ENCODE data around the gene ATG10. TPM values are rescaled to one million over a fixed set of nuclear protein-coding genes. Genes with fewer than 3 reads are reported as not detected.
"Not testable (repeated sequence)": the region's sequence is repeated elsewhere in the genome, so short reads cannot be mapped to it uniquely, and the experiment has no call there.

Gene ATG10
- total RNA-seq, 1 donor from 2014 or later: 4.3 TPM

DNA sequence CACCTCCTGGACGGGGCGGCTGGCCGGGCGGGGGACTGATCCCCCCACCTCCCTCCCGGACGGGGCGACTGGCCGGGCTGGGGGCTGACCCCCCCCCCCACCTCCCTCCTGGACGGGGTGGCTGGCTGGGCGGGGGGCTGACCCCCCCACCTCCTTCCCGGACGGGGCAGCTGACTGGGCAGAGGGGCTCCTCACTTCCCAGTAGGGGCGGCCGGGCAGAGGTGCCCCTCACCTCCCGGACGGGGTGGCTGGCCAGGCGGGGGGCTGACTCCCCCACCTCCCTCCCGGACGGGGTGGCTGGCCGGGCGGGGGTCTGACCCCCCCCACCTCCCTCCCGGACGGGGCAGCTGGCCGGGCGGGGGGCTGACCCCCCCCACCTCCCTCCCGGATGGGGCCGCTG is 11.3 kb downstream of the ATG10 start:
- not testable (repeated sequence) for H3K27me3 Mint-ChIP-seq (ENCODE audit: low read depth, unreplicated experiment); H3K27me3 ChIP-seq (ENCODE audit: insufficient read depth, low read length); H3K9me3 Mint-ChIP-seq (ENCODE audit: unreplicated experiment); H4K20me1 ChIP-seq (ENCODE audit: insufficient read depth, low read length); H3K27ac Mint-ChIP-seq (ENCODE audit: unreplicated experiment); H3K4me1 ChIP-seq (ENCODE audit: insufficient read depth, low read length); H3K27ac ChIP-seq (ENCODE audit: low read depth, low read length); H3K4me3 ChIP-seq (ENCODE audit: insufficient read depth, low read depth, low read length); H3K4me1 Mint-ChIP-seq (ENCODE audit: low read depth, unreplicated experiment); H3K36me3 ChIP-seq (ENCODE audit: insufficient read depth, low read length); FAIRE-seq; DNase-seq (ENCODE audit: low read depth); H3K4me2 ChIP-seq (ENCODE audit: low read length); H3K9me3 ChIP-seq (ENCODE audit: insufficient read depth, low read depth, low read length); H2AFZ ChIP-seq (ENCODE audit: low read depth, low read length); H3K79me2 ChIP-seq (ENCODE audit: insufficient read depth, low read length); H3K4me3 Mint-ChIP-seq (ENCODE audit: unreplicated experiment); H3K9ac ChIP-seq (ENCODE audit: low read length); H3K36me3 Mint-ChIP-seq (ENCODE audit: low read depth, unreplicated experiment)

DNA sequence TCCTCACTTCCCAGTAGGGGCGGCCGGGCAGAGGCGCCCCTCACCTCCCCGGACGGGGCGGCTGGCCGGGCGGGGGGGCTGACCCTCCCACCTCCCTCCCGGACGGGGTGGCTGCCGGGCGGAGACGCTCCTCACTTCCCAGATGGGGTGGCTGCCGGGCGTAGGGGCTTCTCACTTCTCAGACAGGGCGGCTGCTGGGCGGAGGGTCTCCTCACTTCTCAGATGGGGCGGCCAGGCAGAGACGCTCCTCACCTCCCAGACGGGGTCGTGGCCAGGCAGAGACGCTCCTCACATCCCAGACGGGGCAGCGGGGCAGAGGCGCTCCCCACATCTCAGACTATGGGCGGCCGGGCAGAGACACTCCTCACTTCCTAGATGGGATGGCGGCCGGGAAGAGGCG is 11.7 kb downstream of the ATG10 start:
- not testable (repeated sequence) for H4K20me1 ChIP-seq (ENCODE audit: insufficient read depth, low read length); FAIRE-seq; H3K27me3 Mint-ChIP-seq (ENCODE audit: low read depth, unreplicated experiment); H3K9me3 Mint-ChIP-seq (ENCODE audit: unreplicated experiment); H3K4me1 Mint-ChIP-seq (ENCODE audit: low read depth, unreplicated experiment); DNase-seq (ENCODE audit: low read depth); H3K4me3 Mint-ChIP-seq (ENCODE audit: unreplicated experiment); H3K36me3 Mint-ChIP-seq (ENCODE audit: low read depth, unreplicated experiment); H3K4me1 ChIP-seq (ENCODE audit: insufficient read depth, low read length); H3K4me3 ChIP-seq (ENCODE audit: insufficient read depth, low read depth, low read length); H2AFZ ChIP-seq (ENCODE audit: low read depth, low read length); H3K9ac ChIP-seq (ENCODE audit: low read length); H3K4me2 ChIP-seq (ENCODE audit: low read length); H3K27me3 ChIP-seq (ENCODE audit: insufficient read depth, low read length); H3K36me3 ChIP-seq (ENCODE audit: insufficient read depth, low read length); H3K27ac ChIP-seq (ENCODE audit: low read depth, low read length); H3K9me3 ChIP-seq (ENCODE audit: insufficient read depth, low read depth, low read length); H3K79me2 ChIP-seq (ENCODE audit: insufficient read depth, low read length); H3K27ac Mint-ChIP-seq (ENCODE audit: unreplicated experiment)

DNA sequence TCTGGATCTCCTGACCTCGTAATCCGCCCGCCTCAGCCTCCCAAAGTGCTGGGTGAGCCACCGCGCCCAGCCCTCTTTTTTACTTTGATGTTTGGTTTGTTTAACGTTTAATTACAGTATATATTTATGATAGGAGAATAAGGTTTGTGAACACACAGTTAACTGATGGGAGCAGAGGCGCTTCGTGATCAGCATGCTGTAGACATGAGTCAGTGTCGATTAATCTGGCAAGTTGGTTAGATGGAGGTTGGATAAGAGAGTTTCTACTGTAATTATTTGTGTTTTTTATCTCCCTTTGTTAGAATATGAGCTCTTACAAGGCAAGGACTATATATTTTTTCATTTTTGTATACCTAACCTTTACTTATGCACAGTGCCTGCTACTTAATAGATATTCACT is 14.3 kb downstream of the ATG10 start:
- Histone ChIP-seq H3K79me2 (ENCODE audit: insufficient read depth, low read length) (no peaks in the 10 kb centered on the region), H3K9ac (ENCODE audit: low read length) (no peak overlapping the region), H3K4me2 (ENCODE audit: low read length) (no peak overlapping the region), H3K9me3 (ENCODE audit: insufficient read depth, low read depth, low read length) (no peaks in the 10 kb centered on the region), H3K27ac (ENCODE audit: low read depth, low read length) (no peak overlapping the region), H4K20me1 (ENCODE audit: insufficient read depth, low read length) (no peaks in the 10 kb centered on the region), H3K4me3 (ENCODE audit: insufficient read depth, low read depth, low read length) (no peak overlapping the region), H2AFZ (ENCODE audit: low read depth, low read length) (no peak overlapping the region), H3K4me1 (ENCODE audit: insufficient read depth, low read length) (no peaks in the 10 kb centered on the region), H3K36me3 (ENCODE audit: insufficient read depth, low read length) (peaks cover 2% of the 10 kb centered on the region), H3K27me3 (ENCODE audit: insufficient read depth, low read length) (no peaks in the 10 kb centered on the region)
- H3K4me1 Mint-ChIP-seq (ENCODE audit: low read depth, unreplicated experiment): peaks cover 1% of the 10 kb centered on the region
- FAIRE-seq (no peak), DNase-seq (ENCODE audit: low read depth) (peak; percentile 72)
- H3K36me3 Mint-ChIP-seq (ENCODE audit: low read depth, unreplicated experiment): peaks cover 3% of the 10 kb centered on the region
- no peak overlapping the region for H3K4me3 Mint-ChIP-seq (ENCODE audit: unreplicated experiment)
- H3K27me3 Mint-ChIP-seq (ENCODE audit: low read depth, unreplicated experiment): no peaks in the 10 kb centered on the region
- no peak overlapping the region for H3K27ac Mint-ChIP-seq (ENCODE audit: unreplicated experiment)
- TF ChIP-seq, protein P1, sequence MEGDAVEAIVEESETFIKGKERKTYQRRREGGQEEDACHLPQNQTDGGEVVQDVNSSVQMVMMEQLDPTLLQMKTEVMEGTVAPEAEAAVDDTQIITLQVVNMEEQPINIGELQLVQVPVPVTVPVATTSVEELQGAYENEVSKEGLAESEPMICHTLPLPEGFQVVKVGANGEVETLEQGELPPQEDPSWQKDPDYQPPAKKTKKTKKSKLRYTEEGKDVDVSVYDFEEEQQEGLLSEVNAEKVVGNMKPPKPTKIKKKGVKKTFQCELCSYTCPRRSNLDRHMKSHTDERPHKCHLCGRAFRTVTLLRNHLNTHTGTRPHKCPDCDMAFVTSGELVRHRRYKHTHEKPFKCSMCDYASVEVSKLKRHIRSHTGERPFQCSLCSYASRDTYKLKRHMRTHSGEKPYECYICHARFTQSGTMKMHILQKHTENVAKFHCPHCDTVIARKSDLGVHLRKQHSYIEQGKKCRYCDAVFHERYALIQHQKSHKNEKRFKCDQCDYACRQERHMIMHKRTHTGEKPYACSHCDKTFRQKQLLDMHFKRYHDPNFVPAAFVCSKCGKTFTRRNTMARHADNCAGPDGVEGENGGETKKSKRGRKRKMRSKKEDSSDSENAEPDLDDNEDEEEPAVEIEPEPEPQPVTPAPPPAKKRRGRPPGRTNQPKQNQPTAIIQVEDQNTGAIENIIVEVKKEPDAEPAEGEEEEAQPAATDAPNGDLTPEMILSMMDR (IDR thresholded peaks at IDR 0.05; ENCODE audit: insufficient read depth, low read depth, low read length): no peak
- no peak for TF ChIP-seq EZH2 (IDR thresholded peaks at IDR 0.05; ENCODE audit: insufficient read depth, low read length)
- peaks cover 2% of the 10 kb centered on the region for H3K9me3 Mint-ChIP-seq (ENCODE audit: unreplicated experiment)

DNA sequence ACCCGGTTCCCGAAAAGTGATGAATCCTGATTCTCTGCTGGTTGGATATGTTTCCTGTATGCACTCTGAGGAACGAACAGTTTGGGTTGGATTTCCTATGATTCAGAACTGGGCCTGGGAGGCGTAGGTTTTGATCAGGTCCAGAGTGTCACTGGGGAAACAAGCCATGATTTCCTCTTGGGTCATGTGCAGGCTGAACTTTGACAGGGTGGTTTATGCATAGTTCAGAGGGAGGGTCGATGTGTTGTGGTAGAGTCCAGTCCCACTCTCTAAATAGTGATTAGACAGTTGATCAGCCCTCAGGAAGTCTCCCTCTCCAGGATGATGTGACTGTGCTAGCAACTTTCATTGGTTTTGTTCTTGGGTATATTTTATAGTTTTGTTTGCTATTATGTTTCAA is 17.4 kb downstream of the ATG10 start:
- Histone ChIP-seq H3K27me3 (ENCODE audit: insufficient read depth, low read length) (no peaks in the 10 kb centered on the region), H3K9ac (ENCODE audit: low read length) (no peak overlapping the region), H3K36me3 (ENCODE audit: insufficient read depth, low read length) (peaks cover 2% of the 10 kb centered on the region), H2AFZ (ENCODE audit: low read depth, low read length) (no peak overlapping the region), H3K9me3 (ENCODE audit: insufficient read depth, low read depth, low read length) (no peaks in the 10 kb centered on the region), H3K4me1 (ENCODE audit: insufficient read depth, low read length) (no peaks in the 10 kb centered on the region), H3K4me2 (ENCODE audit: low read length) (no peak overlapping the region), H3K27ac (ENCODE audit: low read depth, low read length) (no peak overlapping the region), H3K79me2 (ENCODE audit: insufficient read depth, low read length) (no peaks in the 10 kb centered on the region), H4K20me1 (ENCODE audit: insufficient read depth, low read length) (no peaks in the 10 kb centered on the region), H3K4me3 (ENCODE audit: insufficient read depth, low read depth, low read length) (no peak overlapping the region)
- no peak overlapping the region for H3K4me3 Mint-ChIP-seq (ENCODE audit: unreplicated experiment)
- no peak for FAIRE-seq
- H3K9me3 Mint-ChIP-seq (ENCODE audit: unreplicated experiment): no peaks in the 10 kb centered on the region
- DNase-seq (ENCODE audit: low read depth): no peak
- TF ChIP-seq, protein P1 (IDR thresholded peaks at IDR 0.05; ENCODE audit: insufficient read depth, low read depth, low read length): no peak
- no peak for TF ChIP-seq EZH2 (IDR thresholded peaks at IDR 0.05; ENCODE audit: insufficient read depth, low read length)
- peaks cover 3% of the 10 kb centered on the region for H3K36me3 Mint-ChIP-seq (ENCODE audit: low read depth, unreplicated experiment)
- no peaks in the 10 kb centered on the region for H3K27me3 Mint-ChIP-seq (ENCODE audit: low read depth, unreplicated experiment)
- H3K4me1 Mint-ChIP-seq (ENCODE audit: low read depth, unreplicated experiment): peaks cover 1% of the 10 kb centered on the region
- H3K27ac Mint-ChIP-seq (ENCODE audit: unreplicated experiment): no peak overlapping the region

Data from astrocyte (in vitro differentiated cells and primary cell).